ENCODE measurements around the gene KRTAP13-3. TPM values are rescaled to one million over a fixed set of nuclear protein-coding genes. Genes with fewer than 3 reads are reported as not detected.

KRTAP13-3 gene
- total RNA-seq, 1 donor from 2014 or later, result not detected

Other genes with a start within 250 kb of the KRTAP13-3 start
- gene CLDN8, start 209.8 kb downstream of the KRTAP13-3 start, total RNA-seq, result not detected in 2 replicates
- gene KRTAP24-1, start 143.0 kb downstream of the KRTAP13-3 start, total RNA-seq, result not detected in 2 replicates
- gene KRTAP25-1, start 136.4 kb downstream of the KRTAP13-3 start, total RNA-seq, result not detected in 2 replicates
- gene KRTAP26-1, start 105.6 kb downstream of the KRTAP13-3 start, total RNA-seq, result not detected in 2 replicates
- not detected in 2 replicates for gene KRTAP27-1, start 88.2 kb downstream of the KRTAP13-3 start, total RNA-seq
- gene KRTAP23-1, start 77.3 kb downstream of the KRTAP13-3 start, total RNA-seq, result not detected in 2 replicates
- not detected in 2 replicates for gene KRTAP13-2, start 53.7 kb downstream of the KRTAP13-3 start, total RNA-seq
- gene KRTAP13-1, start 29.9 kb downstream of the KRTAP13-3 start, total RNA-seq, result not detected in 2 replicates
- not detected in 2 replicates for gene KRTAP13-4, start 4.3 kb upstream of the KRTAP13-3 start, total RNA-seq
- not detected in 2 replicates for gene KRTAP15-1, start 14.3 kb upstream of the KRTAP13-3 start, total RNA-seq
- not detected in 2 replicates for gene KRTAP19-1, start 54.4 kb upstream of the KRTAP13-3 start, total RNA-seq
- gene KRTAP19-2, start 61.5 kb upstream of the KRTAP13-3 start, total RNA-seq, result not detected in 2 replicates
- gene KRTAP19-3, start 66.1 kb upstream of the KRTAP13-3 start, total RNA-seq, result not detected in 2 replicates
- gene KRTAP19-4, start 71.2 kb upstream of the KRTAP13-3 start, total RNA-seq, result not detected in 2 replicates
- not detected in 2 replicates for gene KRTAP19-5, start 76.2 kb upstream of the KRTAP13-3 start, total RNA-seq
- not detected in 2 replicates for gene KRTAP19-6, start 115.9 kb upstream of the KRTAP13-3 start, total RNA-seq
- not detected in 2 replicates for gene KRTAP19-7, start 135.4 kb upstream of the KRTAP13-3 start, total RNA-seq
- gene KRTAP22-2, start 164.5 kb upstream of the KRTAP13-3 start, total RNA-seq, result not detected in 2 replicates
- not detected in 2 replicates for gene KRTAP6-3, start 166.5 kb upstream of the KRTAP13-3 start, total RNA-seq
- gene KRTAP6-2, start 173.0 kb upstream of the KRTAP13-3 start, total RNA-seq, result not detected in 2 replicates
- gene KRTAP22-1, start 175.2 kb upstream of the KRTAP13-3 start, total RNA-seq, result not detected in 2 replicates
- not detected in 2 replicates for gene KRTAP6-1, start 188.0 kb upstream of the KRTAP13-3 start, total RNA-seq
- gene KRTAP20-1, start 190.5 kb upstream of the KRTAP13-3 start, total RNA-seq, result not detected in 2 replicates
- not detected in 2 replicates for gene KRTAP20-4, start 194.7 kb upstream of the KRTAP13-3 start, total RNA-seq
- not detected in 2 replicates for gene KRTAP20-2, start 209.3 kb upstream of the KRTAP13-3 start, total RNA-seq
- not detected in 2 replicates for gene KRTAP20-3, start 216.9 kb upstream of the KRTAP13-3 start, total RNA-seq

Measured in T-helper 2 cell treated with Interferon-gamma antibody and Interleukin-4, amounts not matched to agents 100 ng/mL and 5 ng/mL, for 36 hours (primary cell).